OCI-LY3 (cell line): ENCODE data around the gene C12orf57.

Experiments used
- CTCF ChIP-seq: fragments of 200-600, 300-600 bp; sonication (generic); IDR thresholded peaks from 2 replicates; pipeline ENCODE4 v1.5.1; 2014; ENCODE audit warnings: antibody characterized with exemption, low read length, low read depth
- EZH2phosphoT487 ChIP-seq: fragments of 200-600 bp; shearing (Covaris generic); IDR thresholded peaks from 2 replicates; pipeline ENCODE4 v1.6.1; 2018; ENCODE audit warnings: antibody characterized with exemption, mixed run types, low read depth

- TF ChIP-seq CTCF (no peak), EZH2phosphoT487 (no peak)
Measured at GRCh38 chr12:6894321-6894720, 49.5 kb upstream of the C12orf57 start.
